CD4-positive, alpha-beta T cell (primary cell): ENCODE measurements around the gene FCGBP. TPM values are rescaled to one million over a fixed set of nuclear protein-coding genes. Genes with fewer than 3 reads are reported as not detected.
A peak's percentile ranks its signal among the peaks of the same experiment; 100 is the strongest.

Experiments used
- ATAC-seq: fragments of 200-7000 bp; cut with Tn5 transposase; one replicate; pipeline ENCODE4 v1.10.0; 2022; ENCODE audit warnings: mild to moderate bottlenecking; ENCODE audit not compliant: poor library complexity
- CTCF ChIA-PET: fragments of 350-600 bp; sonication (Branson Sonifier 250); formaldehyde crosslinking; loops from one replicate; lab custom pipeline; 2021; ENCODE audit warnings: antibody characterized with exemption, inconsistent platforms; lab: Charles Lee
- POLR2A ChIA-PET: fragments of 350-600 bp; sonication (Branson Sonifier 250); formaldehyde crosslinking; loops from one replicate; lab custom pipeline; 2021; ENCODE audit warnings: antibody characterized with exemption, inconsistent platforms; lab: Charles Lee
- DNase-seq, 14 experiments: peaks; one replicate each; pipeline ENCODE4 v3.0.0-alpha.2; 2013 to 2020; ENCODE audit warnings: mixed read lengths in 2 of 14
- H3K27ac ChIP-seq, 2 donors: one replicate each; pipeline versions ENCODE4 v1.5.1 to v1.7.0; 2013; ENCODE audit warnings: low read length in 2 of 2, low read depth in 1 of 2, mild to moderate bottlenecking in 1 of 2
- H3K27me3 ChIP-seq, 2 experiments: 1 replicate in 1 of 2; 2 replicates in 1 of 2; pipeline versions ENCODE4 v1.6.1 to v1.7.0; 2013; ENCODE audit warnings: low read length in 2 of 2, control low read depth in 1 of 2, mild to moderate bottlenecking in 1 of 2, moderate library complexity in 1 of 2; ENCODE audit not compliant: insufficient read depth in 2 of 2, control insufficient read depth in 1 of 2
- H3K36me3 ChIP-seq: one replicate; pipeline ENCODE4 v1.6.1; 2013; ENCODE audit warnings: low read length, control low read depth; ENCODE audit not compliant: insufficient read depth
- H3K4me1 ChIP-seq: one replicate; pipeline ENCODE4 v1.6.1; 2013; ENCODE audit warnings: low read length, control low read depth; ENCODE audit not compliant: insufficient read depth
- H3K4me3 ChIP-seq: one replicate; pipeline ENCODE4 v1.5.1; 2013; ENCODE audit warnings: mild to moderate bottlenecking, low read length, moderate library complexity
- H3K9me3 ChIP-seq, 2 experiments: 1 replicate in 1 of 2; 2 replicates in 1 of 2; pipeline versions ENCODE4 v1.6.1 to v1.7.0; 2013; ENCODE audit warnings: low read length in 2 of 2, mild to moderate bottlenecking in 2 of 2, control low read depth in 1 of 2, moderate library complexity in 1 of 2; ENCODE audit not compliant: control insufficient read depth in 1 of 2, insufficient read depth in 1 of 2
- H3K27ac Mint-ChIP-seq: one replicate; pipeline ENCODE4 v1.8.0; 2020; ENCODE audit warnings: mixed read lengths
- H3K27me3 Mint-ChIP-seq: one replicate; pipeline ENCODE4 v1.8.0; 2021; ENCODE audit warnings: mixed read lengths
- H3K36me3 Mint-ChIP-seq: one replicate; pipeline ENCODE4 v1.8.0; 2021; ENCODE audit warnings: low read depth, mixed read lengths
- H3K4me1 Mint-ChIP-seq: one replicate; pipeline ENCODE4 v1.8.0; 2021; ENCODE audit warnings: low read depth, mixed read lengths
- H3K4me3 Mint-ChIP-seq: one replicate; pipeline ENCODE4 v1.8.0; 2020; ENCODE audit warnings: mild to moderate bottlenecking, mixed read lengths
- H3K9me3 Mint-ChIP-seq: one replicate; pipeline ENCODE4 v1.8.0; 2020; ENCODE audit warnings: mixed read lengths
- CTCF ChIP-seq: fragments of 200-600 bp; IDR thresholded peaks from one replicate; pipeline ENCODE4 v1.8.0; 2022; ENCODE audit warnings: antibody characterized with exemption, mild to moderate bottlenecking
- intact Hi-C, 2 experiments: fragments of 100-400 bp; cut with DNase I in 1 of 2; cut with micrococcal nuclease in 1 of 2; formaldehyde crosslinking; loops; one replicate each; pipeline versions ENCODE4 v1.15.1 to v1.9.0; 2023 to 2025; cut with DNase I, micrococcal nuclease
- total RNA-seq, 174 experiments: library from RNA in 2 of 174; stranded (reverse) in 2 of 174; gene quantifications; one replicate each; pipeline ENCODE4 v1.2.3 and lab custom pipeline; 2021 to 2026

FCGBP gene
- total RNA-seq, 2 experiments from 2014 or later, result 16.3 to 19.1 TPM

GRCh38 chr19:39935364-39935661 lies 879 bp upstream of the FCGBP start:
- H3K4me3 ChIP-seq, result no peak overlapping the region
- no peak for ATAC-seq
- TF ChIP-seq CTCF, result no peak
- ChIA-PET CTCF (interaction anchor here (1.0 kb wide), 1 partner anchor 35 kb away, joined by 3 read pairs; the partner anchor contains the start of gene PSMC4), POLR2A (interaction anchor here (1.1 to 3.1 kb wide), 2 partner anchors 35 to 507 kb away, joined by 3 to 36 read pairs; partner anchors contain the start of gene PSMC4)
- H3K9me3 ChIP-seq, result peaks cover 5 to 6% of the 10 kb centered on the region in 2 experiments
- no peaks in the 10 kb centered on the region for H3K27me3 Mint-ChIP-seq
- DNase-seq, result no peak
- peaks cover 2% of the 10 kb centered on the region for H3K36me3 Mint-ChIP-seq
- H3K27ac ChIP-seq, result no peak overlapping the region
- H3K36me3 ChIP-seq, result no peaks in the 10 kb centered on the region
- peak overlapping the region; percentile 78 for H3K27ac Mint-ChIP-seq
- no peaks in the 10 kb centered on the region for H3K27me3 ChIP-seq
- peaks cover 74% of the 10 kb centered on the region for H3K4me1 Mint-ChIP-seq
- intact Hi-C loops, result no loop called here
- H3K9me3 Mint-ChIP-seq, result peaks cover 3% of the 10 kb centered on the region
- no peak overlapping the region for H3K4me3 Mint-ChIP-seq
- peaks cover 43% of the 10 kb centered on the region for H3K4me1 ChIP-seq

- Mint-ChIP-seq H3K36me3 (peaks cover 31% of the 10 kb centered on the region), H3K4me3 (no peak overlapping the region), H3K4me1 (peaks cover 59% of the 10 kb centered on the region), H3K27ac (no peak overlapping the region), H3K9me3 (no peaks in the 10 kb centered on the region), H3K27me3 (no peaks in the 10 kb centered on the region)
- peaks cover 21% of the 10 kb centered on the region for H3K4me1 ChIP-seq
- POLR2A ChIA-PET, result interaction anchor here (0.6 to 1.5 kb wide), 4 partner anchors 12 to 1361 kb away, joined by 3 to 7 read pairs (median 4); no protein-coding TSS in a partner anchor
- no peaks in the 10 kb centered on the region for H3K9me3 ChIP-seq
- no peak overlapping the region for H3K27ac ChIP-seq
- TF ChIP-seq CTCF, result no peak
- H3K4me3 ChIP-seq, result no peak overlapping the region
- intact Hi-C loops, result loop anchor here in 1 of 2 experiments (5.0 kb wide), 1 partner anchor 38 kb away; no protein-coding TSS in a partner anchor
- ATAC-seq (no peak), DNase-seq (no peak)
- H3K27me3 ChIP-seq, result no peaks in the 10 kb centered on the region
- peaks cover 2% of the 10 kb centered on the region for H3K36me3 ChIP-seq
- CTCF ChIA-PET, result interaction anchor here (0.8 to 2.6 kb wide), 2 partner anchors 11 to 41 kb away, joined by 4 to 10 read pairs; partner anchors contain the start of gene PSMC4
Observed at GRCh38 chr19:39929750-39930149, 4.7 kb downstream of the FCGBP start.

GRCh38 chr19:39928357-39928725 lies 6.1 kb downstream of the FCGBP start:
- ATAC-seq, result no peak
- H3K36me3 Mint-ChIP-seq, result peaks cover 38% of the 10 kb centered on the region
- no peak overlapping the region for H3K27ac ChIP-seq
- H3K27me3 Mint-ChIP-seq, result no peaks in the 10 kb centered on the region
- no peak overlapping the region for H3K4me3 ChIP-seq
- POLR2A ChIA-PET, result interaction anchor here (0.9 to 1.7 kb wide), 3 partner anchors 9 to 42 kb away, joined by 3 to 6 read pairs (median 4); partner anchors contain the start of gene PSMC4
- H3K4me1 Mint-ChIP-seq, result peaks cover 46% of the 10 kb centered on the region
- no peaks in the 10 kb centered on the region for H3K9me3 ChIP-seq
- no peak for TF ChIP-seq CTCF
- CTCF ChIA-PET, result interaction anchor here (2.6 kb wide), 1 partner anchor 42 kb away, joined by 10 read pairs; the partner anchor contains the start of gene PSMC4
- H3K27me3 ChIP-seq, result no peaks in the 10 kb centered on the region
- DNase-seq, result no peak
- peaks cover 2% of the 10 kb centered on the region for H3K36me3 ChIP-seq
- peaks cover 11% of the 10 kb centered on the region for H3K4me1 ChIP-seq
- intact Hi-C loops, result no loop called here
- no peak overlapping the region for H3K4me3 Mint-ChIP-seq
- no peaks in the 10 kb centered on the region for H3K9me3 Mint-ChIP-seq
- H3K27ac Mint-ChIP-seq, result peak overlapping the region; percentile 27
